HepG2 (cell line): ENCODE data around the gene ATP2B2. TPM values are rescaled to one million over a fixed set of nuclear protein-coding genes. Genes with fewer than 3 reads are reported as not detected.

ENCODE experiments used
- DMTF1 ChIP-seq: sonication (generic); formaldehyde crosslinking; IDR thresholded peaks from 2 replicates; pipeline ENCODE4 v1.4.0; 2020; ENCODE audit warnings: mild to moderate bottlenecking, missing genetic modification reagents
- FOXP4 ChIP-seq: sonication (generic); formaldehyde crosslinking; IDR thresholded peaks from 2 replicates; pipeline ENCODE4 v1.4.0; 2020; ENCODE audit warnings: missing genetic modification reagents
- NFYC ChIP-seq: IDR thresholded peaks from 2 replicates; pipeline ENCODE4 v1.6.1; 2016; ENCODE audit warnings: missing genetic modification reagents, missing compliant biosample characterization
- SALL2 ChIP-seq: sonication (generic); formaldehyde crosslinking; IDR thresholded peaks from 2 replicates; pipeline ENCODE4 v1.8.1; 2023; ENCODE audit warnings: mild to moderate bottlenecking, missing genetic modification reagents, inconsistent platforms
- SMC3 ChIP-seq: IDR thresholded peaks from 2 replicates; pipeline ENCODE4 v1.6.1; 2011; ENCODE audit warnings: low read length, improper control_type of control experiment
- SMYD3 ChIP-seq: sonication (generic); formaldehyde crosslinking; IDR thresholded peaks from 2 replicates; pipeline ENCODE4 v1.8.1; 2023; ENCODE audit warnings: mild to moderate bottlenecking, missing genetic modification reagents
- TEAD3 ChIP-seq: optimal IDR thresholded peaks from 2 replicates; pipeline ENCODE3; 2016; ENCODE audit warnings: borderline replicate concordance
- ZFP36L1 ChIP-seq: sonication (generic); formaldehyde crosslinking; IDR thresholded peaks from 2 replicates; pipeline ENCODE4 v1.8.0; 2022; ENCODE audit warnings: mild to moderate bottlenecking, missing genetic modification reagents, moderate library complexity
- ZHX1 ChIP-seq: sonication (generic); formaldehyde crosslinking; IDR thresholded peaks from 2 replicates; pipeline ENCODE4 v1.8.1; 2022; ENCODE audit warnings: low read depth, mild to moderate bottlenecking, missing genetic modification reagents
- ZIK1 ChIP-seq: sonication (generic); formaldehyde crosslinking; IDR thresholded peaks from 2 replicates; pipeline ENCODE4 v1.5.0; 2020; ENCODE audit warnings: mild to moderate bottlenecking, low read depth, missing genetic modification reagents, borderline replicate concordance
- ZMYM4 ChIP-seq: sonication (generic); formaldehyde crosslinking; IDR thresholded peaks from 2 replicates; pipeline ENCODE4 v1.8.1; 2023; ENCODE audit warnings: mild to moderate bottlenecking, missing genetic modification reagents
- ZNF225 ChIP-seq: sonication (generic); formaldehyde crosslinking; IDR thresholded peaks from 2 replicates; pipeline ENCODE4 v1.4.0; 2020; ENCODE audit warnings: mild to moderate bottlenecking, missing genetic modification reagents
- ZNF292 ChIP-seq: sonication (generic); formaldehyde crosslinking; IDR thresholded peaks from 2 replicates; pipeline ENCODE4 v1.8.1; 2022; ENCODE audit warnings: mild to moderate bottlenecking, low read depth, missing genetic modification reagents, borderline replicate concordance
- ZNF543 ChIP-seq: sonication (generic); formaldehyde crosslinking; IDR thresholded peaks from 2 replicates; pipeline ENCODE4 v1.4.0; 2020; ENCODE audit warnings: mild to moderate bottlenecking, missing genetic modification reagents
- ZNF652 ChIP-seq: IDR thresholded peaks from 2 replicates; pipeline ENCODE4 v1.6.1; 2016; ENCODE audit warnings: low read depth, borderline replicate concordance
- ZNF687 ChIP-seq: sonication (generic); formaldehyde crosslinking; IDR thresholded peaks from 2 replicates; pipeline ENCODE4 v1.5.1; 2020; ENCODE audit warnings: mild to moderate bottlenecking, missing genetic modification reagents, moderate library complexity
- ZNF740 ChIP-seq: sonication (generic); formaldehyde crosslinking; IDR thresholded peaks from 2 replicates; pipeline ENCODE4 v1.4.0; 2020; ENCODE audit warnings: missing genetic modification reagents
- ZNF841 ChIP-seq: sonication (generic); formaldehyde crosslinking; IDR thresholded peaks from 2 replicates; pipeline ENCODE4 v1.8.1; 2023; ENCODE audit warnings: missing genetic modification reagents, borderline replicate concordance
- polyA plus RNA-seq, 8 experiments: library from polyadenylated mRNA; depleted of rRNA in 3 of 8; stranded (reverse) in 7 of 8; unstranded in 1 of 8; fragments of >200 nt; fragmentation: Illumina TruSeq in 4 of 8; extraction: Trizol in 4 of 8; gene quantifications; 2 replicates each; pipeline versions ENCODE4 v1.2.1 to v1.2.3, GENCODE V29; 2011 to 2016; ENCODE audit warnings: low read depth in 4 of 8, missing spikeins in 1 of 8, mixed read lengths in 1 of 8; ENCODE audit not compliant: insufficient read depth in 1 of 8
- total RNA-seq, 5 experiments: library from RNA; depleted of rRNA; stranded (reverse); fragments of >200 nt; fragmentation: Illumina TruSeq; extraction: Trizol; gene quantifications; 2 replicates each; pipeline ENCODE4 v1.2.3, GENCODE V29; 2016; ENCODE audit warnings: low read depth in 1 of 5

Gene ATP2B2
- total and polyA plus RNA-seq, 2 of the 13 experiments (the other 11 are each of a cell fraction or from before 2014, with no cell fraction given), result 1.5 to 2.3 TPM

GRCh38 chr3:10515884-10516495 lies 10.6 kb upstream of the ATP2B2 start (continued):
- TF ChIP-seq ZHX1 (CRISPR knock-in tag), result no peak
- TF ChIP-seq SMC3, result peak; percentile 51; the same call in 1 of the 2 replicates
- no peak for TF ChIP-seq FOXP4
- no peak for TF ChIP-seq ZFP36L1 (CRISPR knock-in tag)
- TF ChIP-seq ZIK1 (CRISPR knock-in tag), result no peak
- no peak for TF ChIP-seq ZNF841 (CRISPR knock-in tag)
- no peak for TF ChIP-seq ZNF740 (CRISPR knock-in tag)
- TF ChIP-seq ZNF292, result 0 out of 2 replicates have a peak, but pooled peaks have one; percentile 61
- peak; percentile 29 for TF ChIP-seq TEAD3
- no peak for TF ChIP-seq ZMYM4 (CRISPR knock-in tag)
- TF ChIP-seq SMYD3 (CRISPR knock-in tag), result no peak
- TF ChIP-seq ZNF225 (CRISPR knock-in tag), result no peak
- TF ChIP-seq ZNF543, result 0 out of 2 replicates have a peak, but pooled peaks have one; percentile 34
- 0 out of 2 replicates have a peak, but pooled peaks have one; percentile 39 for TF ChIP-seq ZNF687 (CRISPR knock-in tag)
- TF ChIP-seq NFYC (CRISPR knock-in tag), result no peak
- no peak for TF ChIP-seq ZNF652 (CRISPR knock-in tag)
- no peak for TF ChIP-seq SALL2 (CRISPR knock-in tag)
- TF ChIP-seq DMTF1 (CRISPR knock-in tag), result no peak
